H1 (cell line): ENCODE results near the gene DNAJB8. TPM values are rescaled to one million over a fixed set of nuclear protein-coding genes. Genes with fewer than 3 reads are reported as not detected.
A peak's percentile ranks its signal among the peaks of the same experiment; 100 is the strongest.

Experiments
- CTCF ChIA-PET: fragments of 300-600 bp; sonication (Branson Sonifier 250); formaldehyde crosslinking; loops from one replicate; lab custom pipeline; 2021; ENCODE audit not compliant: partially characterized antibody; lab: Charles Lee
- POLR2A ChIA-PET: fragments of 300-600 bp; sonication (Branson Sonifier 250); formaldehyde crosslinking; loops from one replicate; lab custom pipeline; 2021; ENCODE audit warnings: inconsistent platforms; ENCODE audit not compliant: partially characterized antibody; lab: Charles Lee
- DNase-seq, 2 experiments: peaks; one replicate each; pipeline versions ENCODE4 v3.0.0 to v3.0.0-alpha.2; 2010 to 2022; ENCODE audit warnings: low spot score in 2 of 2, low read depth in 1 of 2, mixed read lengths in 1 of 2
- FAIRE-seq: peaks from 2 replicates; lab custom pipeline; 2011; peaks lifted over from hg19 to GRCh38; lab: Jason Lieb, UNC
- H2AFZ ChIP-seq: 2 replicates; pipeline ENCODE4 v1.8.1; 2012; ENCODE audit warnings: low read length, inconsistent platforms
- H2AK5ac ChIP-seq: 2 replicates; pipeline ENCODE4 v1.6.1; 2013; ENCODE audit warnings: low read depth, low read length
- H2BK120ac ChIP-seq: replicated peaks from 2 replicates; pipeline ENCODE3; 2013; ENCODE audit warnings: low read depth, low read length, inconsistent platforms
- H2BK12ac ChIP-seq: 2 replicates; pipeline ENCODE4 v1.6.1; 2013; ENCODE audit warnings: low read depth, low read length
- H2BK15ac ChIP-seq: 2 replicates; pipeline ENCODE4 v1.6.1; 2013; ENCODE audit warnings: low read length
- H2BK20ac ChIP-seq: 2 replicates; pipeline ENCODE4 v1.6.1; 2013; ENCODE audit warnings: low read length
- H2BK5ac ChIP-seq: 2 replicates; pipeline ENCODE4 v1.6.1; 2013; ENCODE audit warnings: low read depth, low read length
- H3K14ac ChIP-seq: 2 replicates; pipeline ENCODE4 v1.6.1; 2013; ENCODE audit warnings: inconsistent platforms; ENCODE audit not compliant: insufficient read length
- H3K18ac ChIP-seq: 2 replicates; pipeline ENCODE4 v1.6.1; 2013; ENCODE audit warnings: low read length; ENCODE audit errors: extremely low read depth
- H3K23ac ChIP-seq: 2 replicates; pipeline ENCODE4 v1.6.1; 2013; ENCODE audit warnings: inconsistent platforms; ENCODE audit not compliant: insufficient read length
- H3K23me2 ChIP-seq: 2 replicates; pipeline ENCODE4 v1.6.1; 2013; ENCODE audit warnings: low read depth, low read length
- H3K27ac ChIP-seq: 2 replicates; pipeline ENCODE4 v1.6.1; 2011; ENCODE audit warnings: low read depth, low read length, inconsistent platforms
- H3K27me3 ChIP-seq, 4 experiments: replicated peaks in 1 of 4; 1 replicate in 1 of 4; 2 replicates in 3 of 4; pipeline versions ENCODE4 v1.6.1 to v1.8.1; 2011 to 2013; ENCODE audit warnings: low read length in 3 of 4, mild to moderate bottlenecking in 3 of 4, inconsistent platforms in 2 of 4, mixed read lengths in 2 of 4, moderate library complexity in 1 of 4; ENCODE audit not compliant: control insufficient read depth in 3 of 4, insufficient read depth in 3 of 4; ENCODE audit errors: extremely low read depth in 1 of 4
- H3K36me3 ChIP-seq, 4 experiments: 2 replicates each; pipeline versions ENCODE4 v1.6.1 to v1.8.1; 2011 to 2013; ENCODE audit warnings: mild to moderate bottlenecking in 4 of 4, low read length in 3 of 4, moderate library complexity in 2 of 4, control low read depth in 1 of 4, inconsistent platforms in 1 of 4; ENCODE audit not compliant: insufficient read depth in 4 of 4, control insufficient read depth in 2 of 4
- H3K4ac ChIP-seq: replicated peaks from 2 replicates; pipeline ENCODE3; 2013; ENCODE audit warnings: low read length, low read depth, mixed read lengths, inconsistent platforms; ENCODE audit not compliant: insufficient read length
- H3K4me1 ChIP-seq, 4 experiments: replicated peaks in 1 of 4; 1 replicate in 1 of 4; 2 replicates in 3 of 4; pipeline versions ENCODE4 v1.6.1 to v1.8.1; 2011 to 2013; ENCODE audit warnings: low read length in 3 of 4, inconsistent platforms in 2 of 4, mixed read lengths in 1 of 4; ENCODE audit not compliant: insufficient read depth in 4 of 4, control insufficient read depth in 3 of 4
- H3K4me2 ChIP-seq, 2 experiments: 2 replicates each; pipeline versions ENCODE4 v1.6.1 to v1.8.1; 2011 to 2013; ENCODE audit warnings: low read depth in 2 of 2, low read length in 2 of 2, control low read depth in 1 of 2, inconsistent platforms in 1 of 2, mild to moderate bottlenecking in 1 of 2; ENCODE audit not compliant: insufficient read depth in 1 of 2
- H3K4me3 ChIP-seq, 4 experiments: fragments of 200-600, 300-600 bp in 1 of 4; sonication (generic), shearing (Covaris generic), sonication (Bioruptor Twin) in 1 of 4; 2 replicates each; pipeline versions ENCODE4 v1.5.1 to v1.8.1; 2011 to 2016; ENCODE audit warnings: low read length in 4 of 4, low read depth in 3 of 4, control low read depth in 2 of 4, inconsistent platforms in 2 of 4, mild to moderate bottlenecking in 2 of 4, mixed read lengths in 1 of 4, moderate library complexity in 1 of 4; ENCODE audit not compliant: insufficient read depth in 2 of 4; ENCODE audit errors: extremely low read depth in 1 of 4
- H3K56ac ChIP-seq: replicated peaks from 2 replicates; pipeline ENCODE3; 2013; ENCODE audit warnings: low read depth, mild to moderate bottlenecking, mixed read lengths, low read length, inconsistent platforms; ENCODE audit not compliant: insufficient read length
- H3K79me1 ChIP-seq: 2 replicates; pipeline ENCODE4 v1.6.1; 2013; ENCODE audit warnings: low read depth, low read length, control low read depth
- H3K79me2 ChIP-seq, 2 experiments: 2 replicates each; pipeline versions ENCODE4 v1.6.1 to v1.8.1; 2012 to 2013; ENCODE audit warnings: low read length in 2 of 2, mild to moderate bottlenecking in 2 of 2, inconsistent platforms in 1 of 2; ENCODE audit not compliant: insufficient read depth in 2 of 2, control insufficient read depth in 1 of 2
- H3K9ac ChIP-seq, 4 experiments: replicated peaks in 1 of 4; 1 replicate in 1 of 4; 2 replicates in 3 of 4; pipeline versions ENCODE4 v1.6.1 to v1.8.1; 2011 to 2013; ENCODE audit warnings: low read depth in 3 of 4, low read length in 3 of 4, control low read depth in 2 of 4, mild to moderate bottlenecking in 2 of 4, moderate library complexity in 2 of 4, inconsistent platforms in 1 of 4; ENCODE audit errors: extremely low read depth in 1 of 4
- H3K9me3 ChIP-seq, 2 experiments: 2 replicates each; pipeline versions ENCODE4 v1.6.1 to v1.8.1; 2012 to 2013; ENCODE audit warnings: mild to moderate bottlenecking in 2 of 2, moderate library complexity in 2 of 2, control low read depth in 1 of 2, inconsistent platforms in 1 of 2, low read depth in 1 of 2, low read length in 1 of 2, mixed read lengths in 1 of 2; ENCODE audit not compliant: insufficient read depth in 2 of 2
- H4K20me1 ChIP-seq, 2 experiments: replicated peaks in 1 of 2; 2 replicates each; pipeline versions ENCODE3 to v1.8.1; 2011 to 2013; ENCODE audit warnings: inconsistent platforms in 2 of 2, low read length in 2 of 2, mild to moderate bottlenecking in 1 of 2; ENCODE audit not compliant: insufficient read depth in 2 of 2, control insufficient read depth in 1 of 2
- H4K5ac ChIP-seq: 2 replicates; pipeline ENCODE4 v1.6.1; 2013; ENCODE audit warnings: low read length, low read depth, mixed read lengths, inconsistent platforms; ENCODE audit not compliant: insufficient read length
- H4K8ac ChIP-seq: 2 replicates; pipeline ENCODE4 v1.8.0; 2013; ENCODE audit warnings: mild to moderate bottlenecking, moderate library complexity, low read length, inconsistent platforms; ENCODE audit not compliant: insufficient read depth; ENCODE audit errors: extremely low read depth
- H4K91ac ChIP-seq: replicated peaks from 2 replicates; pipeline ENCODE3; 2013; ENCODE audit warnings: low read length, mixed read lengths, inconsistent platforms; ENCODE audit not compliant: insufficient read length
- ASH2L ChIP-seq: fragments of 200-600, 300-600 bp; sonication (generic); IDR thresholded peaks from one replicate; pipeline ENCODE4 v1.7.1; 2017; ENCODE audit warnings: low read length
- BCL11A ChIP-seq, 2 experiments: IDR thresholded peaks; one replicate each; pipeline ENCODE4 v1.6.1; 2011; ENCODE audit warnings: low read depth in 2 of 2, low read length in 2 of 2, mild to moderate bottlenecking in 2 of 2
- CHD1 ChIP-seq: IDR thresholded peaks from 2 replicates; pipeline ENCODE4 v1.6.1; 2012; ENCODE audit warnings: low read depth, low read length, improper control_type of control experiment
- CTBP2 ChIP-seq: IDR thresholded peaks from 2 replicates; pipeline ENCODE4 v1.7.0; 2011; ENCODE audit warnings: borderline replicate concordance, mild to moderate bottlenecking, moderate library complexity, mixed read lengths, low read length; ENCODE audit not compliant: insufficient read depth, insufficient read length
- EGR1 ChIP-seq: IDR thresholded peaks from 2 replicates; pipeline ENCODE4 v1.6.1; 2011; ENCODE audit warnings: low read depth, low read length, borderline replicate concordance
- MAFK ChIP-seq: IDR thresholded peaks from 2 replicates; pipeline ENCODE4 v1.6.1; 2012; ENCODE audit warnings: low read depth, mild to moderate bottlenecking, improper control_type of control experiment, low read length
- NANOG ChIP-seq: IDR thresholded peaks from 2 replicates; pipeline ENCODE4 v1.6.1; 2011; ENCODE audit warnings: low read length, low read depth, mild to moderate bottlenecking, inconsistent platforms; ENCODE audit not compliant: insufficient read depth, poor library complexity, severe bottlenecking
- SIX5 ChIP-seq: IDR thresholded peaks from 2 replicates; pipeline ENCODE4 v1.6.1; 2011; ENCODE audit warnings: mild to moderate bottlenecking, low read depth, low read length
- SP1 ChIP-seq: IDR thresholded peaks from 2 replicates; pipeline ENCODE4 v1.6.1; 2011; ENCODE audit warnings: low read depth, low read length
- SRF ChIP-seq: IDR thresholded peaks from 2 replicates; pipeline ENCODE4 v1.6.1; 2011; ENCODE audit warnings: mild to moderate bottlenecking, low read depth, low read length, moderate library complexity
- TAF1 ChIP-seq: IDR thresholded peaks from 2 replicates; pipeline ENCODE4 v1.6.1; 2011; ENCODE audit warnings: mild to moderate bottlenecking, low read depth, low read length
- TAF7 ChIP-seq: optimal IDR thresholded peaks from 2 replicates; pipeline ENCODE3; 2011; ENCODE audit warnings: low read depth, mild to moderate bottlenecking, inconsistent platforms, low read length, moderate library complexity, borderline replicate concordance
- TBP ChIP-seq: IDR thresholded peaks from 2 replicates; pipeline ENCODE4 v1.6.1; 2011; ENCODE audit warnings: low read depth, low read length, improper control_type of control experiment
- TEAD4 ChIP-seq: IDR thresholded peaks from 2 replicates; pipeline ENCODE4 v1.6.1; 2012; ENCODE audit warnings: low read depth, low read length, inconsistent platforms, mixed read lengths
- ZNF274 ChIP-seq: IDR thresholded peaks from 2 replicates; pipeline ENCODE4 v1.7.0; 2012; ENCODE audit warnings: low read length, borderline replicate concordance; ENCODE audit errors: extremely low read depth
- WGBS, 2 experiments: shearing (Covaris generic) in 1 of 2; methylation state at CpG; one replicate each; pipeline versions ENCODE4 v1.1.6 to v1.1.7; 2013 to 2015; ENCODE audit warnings: low lambda C conversion rate in 2 of 2, mixed read lengths in 2 of 2, inconsistent platforms in 1 of 2, low coverage in 1 of 2, missing lambda C conversion rate in 1 of 2; ENCODE audit not compliant: insufficient replicate concordance in 2 of 2, insufficient coverage in 1 of 2, insufficient read length in 1 of 2; ENCODE audit errors: extremely low coverage in 1 of 2, missing lambda C conversion rate in 1 of 2; 5-methylcytosine and 5-hydroxymethylcytosine counted together
- polyA plus RNA-seq, 7 experiments: library from polyadenylated mRNA; depleted of rRNA in 3 of 7; stranded (reverse) in 5 of 7; unstranded in 2 of 7; fragments of >200 nt in 5 of 7; fragments of 200-250 nt in 2 of 7; gene quantifications; 1 replicate in 5 of 7; 2 replicates in 1 of 7; 4 replicates in 1 of 7; pipeline versions ENCODE4 v1.2.1 to v1.2.3, GENCODE V29; 2011 to 2013; ENCODE audit warnings: missing spikeins in 2 of 7, mixed read lengths in 2 of 7
- total RNA-seq: library from RNA; stranded (reverse); fragmentation: NEBNext Ultra II Directional; extraction: Animal tissue kit (Norgen Biotek cat#: 25700); gene quantifications from 2 replicates; pipeline ENCODE4 v1.2.1, GENCODE V29; 2021

Gene DNAJB8
- total and polyA plus RNA-seq, 2 of the 8 experiments (the other 6 are each of a cell fraction or from before 2014, with no cell fraction given), result not detected

DNA sequence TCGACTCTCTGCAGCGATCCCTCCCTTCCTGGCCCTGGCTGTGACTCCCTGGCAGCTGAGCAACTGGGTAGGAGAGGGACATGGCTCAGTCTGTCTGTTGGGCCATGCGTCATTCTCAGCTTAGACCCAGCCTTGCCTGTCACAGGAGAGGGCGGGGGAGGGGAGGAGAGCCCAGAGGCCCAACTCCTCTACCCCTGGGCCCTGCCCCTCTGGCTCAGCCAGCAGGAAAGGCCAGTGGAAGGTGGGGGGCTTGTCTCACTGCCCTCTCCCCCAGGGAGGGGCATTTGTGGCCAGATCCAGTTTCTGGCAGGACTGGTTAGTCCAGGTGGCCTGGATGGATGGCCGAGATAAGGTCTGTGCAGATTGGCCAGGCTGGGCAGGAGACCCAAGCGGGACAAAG lies 31.6 kb downstream of the DNAJB8 start:
- Histone ChIP-seq H3K18ac (peak overlapping the region; percentile 38; the same call in 1 of the 2 replicates), H3K9ac (no peak overlapping the region), H3K23me2 (peaks cover 9% of the 10 kb centered on the region; the same call in 1 of the 2 replicates), H2AK5ac (peak overlapping the region; percentile 34; the same call in 1 of the 2 replicates), H3K79me2 (no peaks in the 10 kb centered on the region), H3K79me1 (no peaks in the 10 kb centered on the region), H2AFZ (no peak overlapping the region), H2BK12ac (peak overlapping the region; percentile 92; the same call in 1 of the 2 replicates), H2BK120ac (no peak overlapping the region), H3K9me3 (no peaks in the 10 kb centered on the region), H4K5ac (no peak overlapping the region), H3K56ac (no peak overlapping the region), H4K8ac (no peak overlapping the region; the same call in 1 of the 2 replicates), H3K4me3 (no peak overlapping the region), H4K91ac (peak overlapping the region; percentile 83), H2BK15ac (peak overlapping the region; percentile 61; the same call in 1 of the 2 replicates), H3K4me1 (peaks cover 6 to 34% (median 28%) of the 10 kb centered on the region in 4 experiments), H3K14ac (no peak overlapping the region), H2BK5ac (no peak overlapping the region), H3K27me3 (peaks cover 9 to 42% (median 32%) of the 10 kb centered on the region in 4 experiments), H3K4me2 (no peak overlapping the region; a peak in 1 of 4 replicates), H3K36me3 (no peaks in the 10 kb centered on the region), H3K27ac (no peak overlapping the region), H4K20me1 (peaks cover 0 to 6% of the 10 kb centered on the region in 2 experiments), H3K4ac (no peak overlapping the region), H2BK20ac (0 out of 2 replicates have a peak overlapping the region, but pooled peaks have one; percentile 86), H3K23ac (no peak overlapping the region)
- ChIA-PET CTCF (interaction anchor here (0.6 to 12.6 kb wide), 13 partner anchors 10 to 262 kb away, joined by 3 to 144 read pairs (median 4); partner anchors contain the start of gene DNAJB8), POLR2A (interaction anchor here (0.6 to 1.1 kb wide), 2 partner anchors 13 to 317 kb away, joined by 3 to 4 read pairs; no protein-coding TSS in a partner anchor)
- FAIRE-seq, result no peak
- WGBS, 2 experiments, result 75% methylated on average over 6 of the region's 6 CpGs; no CpG with 5 or more reads in 1 of the 2 experiments
- DNase-seq, result no peak
- TF ChIP-seq ZNF274 (no peak), TAF1 (no peak), SRF (no peak), TAF7 (no peak), CHD1 (no peak), EGR1 (no peak), TBP (no peak), MAFK (no peak), ASH2L (no peak), SP1 (no peak), BCL11A (IDR thresholded peaks at IDR 0.05; ENCODE audit: low read depth in 2 of 2, low read length in 2 of 2) (no peak), NANOG (no peak), TEAD4 (no peak), SIX5 (no peak), CTBP2 (no peak)
